Caco-2 (cell line): ENCODE results near the gene CACNG5. TPM values are rescaled to one million over a fixed set of nuclear protein-coding genes. Genes with fewer than 3 reads are reported as not detected.

Source experiments
- BruUV-seq: library from RNA; stranded (reverse); fragments of 400-500 nt; replicated peaks from 2 replicates; lab custom pipeline; 2021; lab: Mats Ljungman, UMichigan
- CTCF ChIA-PET: fragments of 300-600 bp; sonication (Branson Sonifier 250); formaldehyde crosslinking; loops from one replicate; lab custom pipeline; 2022; ENCODE audit warnings: antibody characterized with exemption; lab: Charles Lee
- POLR2A ChIA-PET: fragments of 300-600 bp; sonication (Branson Sonifier 250); formaldehyde crosslinking; loops from one replicate; lab custom pipeline; 2022; ENCODE audit warnings: antibody characterized with exemption; lab: Charles Lee
- DNase-seq, 2 experiments: peaks; one replicate each; pipeline versions ENCODE4 v3.0.0 to v3.0.0-alpha.2; 2020 to 2022
- H3K27me3 ChIP-seq: replicated peaks from 2 replicates; pipeline ENCODE4 v1.6.0; 2011; ENCODE audit warnings: low read length; ENCODE audit not compliant: control insufficient read depth, insufficient read depth
- H3K36me3 ChIP-seq: 2 replicates; pipeline ENCODE4 v1.5.1; 2011; ENCODE audit warnings: low read length; ENCODE audit not compliant: control insufficient read depth, insufficient read depth
- H3K4me1 ChIP-seq: fragments of 250-450 bp; sonication (Bioruptor Pico); 2 replicates; pipeline ENCODE4 v1.5.1; 2020; ENCODE audit warnings: mild to moderate bottlenecking
- H3K4me3 ChIP-seq: 2 replicates; pipeline ENCODE4 v1.5.1; 2011; ENCODE audit warnings: low read depth, mild to moderate bottlenecking, control low read depth, low read length
- H3K9me3 ChIP-seq: fragments of 250-450 bp; sonication (Bioruptor Pico); 2 replicates; pipeline ENCODE4 v1.5.1; 2020; ENCODE audit warnings: mild to moderate bottlenecking, moderate library complexity
- H3K27ac Mint-ChIP-seq: one replicate; pipeline ENCODE4 v1.8.0; 2022; ENCODE audit warnings: mixed read lengths; ENCODE audit not compliant: unreplicated experiment
- H3K27me3 Mint-ChIP-seq: one replicate; pipeline ENCODE4 v1.8.0; 2022; ENCODE audit warnings: mixed read lengths; ENCODE audit not compliant: insufficient read depth, unreplicated experiment
- H3K36me3 Mint-ChIP-seq: one replicate; pipeline ENCODE4 v1.8.0; 2022; ENCODE audit warnings: mild to moderate bottlenecking, mixed read lengths; ENCODE audit not compliant: insufficient read depth, unreplicated experiment
- H3K4me1 Mint-ChIP-seq: one replicate; pipeline ENCODE4 v1.8.0; 2022; ENCODE audit warnings: low read depth, mixed read lengths; ENCODE audit not compliant: unreplicated experiment
- H3K4me3 Mint-ChIP-seq: one replicate; pipeline ENCODE4 v1.8.0; 2022; ENCODE audit warnings: mild to moderate bottlenecking, moderate library complexity, mixed read lengths; ENCODE audit not compliant: unreplicated experiment
- H3K9me3 Mint-ChIP-seq: one replicate; pipeline ENCODE4 v1.8.0; 2022; ENCODE audit warnings: mixed read lengths; ENCODE audit not compliant: unreplicated experiment
- CTCF ChIP-seq, 2 experiments: fragments of 200-600 bp in 1 of 2; IDR thresholded peaks; 1 replicate in 1 of 2; 2 replicates in 1 of 2; pipeline versions ENCODE4 v1.5.1 to v1.8.0; 2011 to 2022; ENCODE audit warnings: antibody characterized with exemption in 1 of 2, control low read depth in 1 of 2, inconsistent platforms in 1 of 2, low read depth in 1 of 2, low read length in 1 of 2, mild to moderate bottlenecking in 1 of 2, moderate library complexity in 1 of 2; ENCODE audit not compliant: insufficient read depth in 1 of 2, severe bottlenecking in 1 of 2, unreplicated experiment in 1 of 2
- intact Hi-C: fragments of 100-400 bp; cut with micrococcal nuclease; formaldehyde crosslinking; loops from one replicate; pipeline ENCODE4 v1.10.0; 2022; ENCODE audit not compliant: unreplicated experiment
- total RNA-seq: library from RNA; stranded (reverse); gene quantifications from 2 replicates; pipeline ENCODE4 v1.2.3, GENCODE V29; 2022

The CACNG5 gene
- total RNA-seq, 1 experiment from 2014 or later = not detected

- Histone ChIP-seq H3K4me3 (no peak overlapping the region), H3K36me3 (no peaks in the 10 kb centered on the region), H3K9me3 (no peaks in the 10 kb centered on the region), H3K4me1 (no peaks in the 10 kb centered on the region), H3K27me3 (no peaks in the 10 kb centered on the region)
- ChIA-PET CTCF (interaction anchor here (0.6 to 1.9 kb wide), 4 partner anchors 12 to 1546 kb away, joined by 4 to 7 read pairs (median 5); no protein-coding TSS in a partner anchor), POLR2A (no interaction called here)
- BruUV-seq = no TSS peak
- Mint-ChIP-seq H3K36me3 (no peaks in the 10 kb centered on the region), H3K27me3 (peaks cover 14% of the 10 kb centered on the region), H3K27ac (no peak overlapping the region), H3K4me3 (no peak overlapping the region), H3K4me1 (no peaks in the 10 kb centered on the region), H3K9me3 (no peaks in the 10 kb centered on the region)
- TF ChIP-seq CTCF (IDR thresholded peaks at IDR 0.05; ENCODE audit: insufficient read depth in 1 of 2, low read depth in 1 of 2, low read length in 1 of 2, severe bottlenecking in 1 of 2, unreplicated experiment in 1 of 2) = peak; percentile 47
- intact Hi-C loops = loop anchor here (1.0 kb wide), 2 partner anchors 59 to 134 kb away; no protein-coding TSS in a partner anchor
- DNase-seq = peak; percentile 45 to 52
These were observed 6.4 kb downstream of the CACNG5 start for GRCh38 chr17:66841328-66841727.

GRCh38 chr17:66841744-66842143 is 6.8 kb downstream of the CACNG5 start:
- POLR2A ChIA-PET = no interaction called here
- TF ChIP-seq CTCF (IDR thresholded peaks at IDR 0.05; ENCODE audit: insufficient read depth in 1 of 2, low read depth in 1 of 2, low read length in 1 of 2, severe bottlenecking in 1 of 2, unreplicated experiment in 1 of 2) = no peak
- DNase-seq = no peak
- no peaks in the 10 kb centered on the region for H3K27me3 ChIP-seq
- H3K36me3 ChIP-seq = no peaks in the 10 kb centered on the region
- no peaks in the 10 kb centered on the region for H3K36me3 Mint-ChIP-seq
- no peaks in the 10 kb centered on the region for H3K4me1 ChIP-seq
- no peaks in the 10 kb centered on the region for H3K4me1 Mint-ChIP-seq
- no peak overlapping the region for H3K27ac Mint-ChIP-seq
- H3K9me3 ChIP-seq = no peaks in the 10 kb centered on the region; the same call in 1 of the 2 replicates
- H3K4me3 ChIP-seq = no peak overlapping the region
- intact Hi-C loops = loop anchor here (1.0 kb wide), 2 partner anchors 59 to 134 kb away; no protein-coding TSS in a partner anchor
- H3K4me3 Mint-ChIP-seq = no peak overlapping the region
- BruUV-seq = no TSS peak
- no peaks in the 10 kb centered on the region for H3K9me3 Mint-ChIP-seq
- CTCF ChIA-PET = interaction anchor here (0.6 to 1.9 kb wide), 4 partner anchors 12 to 1546 kb away, joined by 4 to 7 read pairs (median 5); no protein-coding TSS in a partner anchor
- H3K27me3 Mint-ChIP-seq = peaks cover 14% of the 10 kb centered on the region

- Histone ChIP-seq H3K9me3 (no peaks in the 10 kb centered on the region; the same call in 1 of the 2 replicates), H3K4me3 (no peak overlapping the region), H3K4me1 (no peaks in the 10 kb centered on the region), H3K27me3 (no peaks in the 10 kb centered on the region), H3K36me3 (no peaks in the 10 kb centered on the region)
- POLR2A ChIA-PET = no interaction called here
- H3K27ac Mint-ChIP-seq = no peak overlapping the region
- no peak for DNase-seq
- no TSS peak for BruUV-seq
- TF ChIP-seq CTCF (IDR thresholded peaks at IDR 0.05; ENCODE audit: insufficient read depth in 1 of 2, low read depth in 1 of 2, low read length in 1 of 2, severe bottlenecking in 1 of 2, unreplicated experiment in 1 of 2) = no peak
- no peaks in the 10 kb centered on the region for H3K36me3 Mint-ChIP-seq
- intact Hi-C loops = no loop called here
- CTCF ChIA-PET = interaction anchor here (1.9 kb wide), 1 partner anchor 133 kb away, joined by 7 read pairs; no protein-coding TSS in a partner anchor
- no peaks in the 10 kb centered on the region for H3K9me3 Mint-ChIP-seq
- H3K4me3 Mint-ChIP-seq = no peak overlapping the region
- H3K27me3 Mint-ChIP-seq = peaks cover 13% of the 10 kb centered on the region
- no peaks in the 10 kb centered on the region for H3K4me1 Mint-ChIP-seq
These were observed 7.6 kb downstream of the CACNG5 start for GRCh38 chr17:66842505-66842904.
